Glutamatergic neuron (in vitro differentiated cells): Measurements from ENCODE around the gene MT1X. TPM values are rescaled to one million over a fixed set of nuclear protein-coding genes. Genes with fewer than 3 reads are reported as not detected.

ENCODE experiments used
- DNase-seq: peaks from one replicate; pipeline ENCODE4 v3.0.0; 2022
- H3K27ac Mint-ChIP-seq: one replicate; pipeline ENCODE4 v1.8.0; 2020; ENCODE audit warnings: mild to moderate bottlenecking, mixed read lengths, inconsistent platforms; ENCODE audit not compliant: unreplicated experiment
- H3K27me3 Mint-ChIP-seq: one replicate; pipeline ENCODE4 v1.8.0; 2020; ENCODE audit warnings: mild to moderate bottlenecking, moderate library complexity, mixed read lengths, inconsistent platforms; ENCODE audit not compliant: unreplicated experiment
- H3K36me3 Mint-ChIP-seq: one replicate; pipeline ENCODE4 v1.8.0; 2020; ENCODE audit warnings: mild to moderate bottlenecking, mixed read lengths, inconsistent platforms; ENCODE audit not compliant: unreplicated experiment
- H3K4me1 Mint-ChIP-seq: one replicate; pipeline ENCODE4 v1.8.0; 2020; ENCODE audit warnings: mild to moderate bottlenecking, low read depth, mixed read lengths, inconsistent platforms; ENCODE audit not compliant: unreplicated experiment
- H3K4me3 Mint-ChIP-seq: one replicate; pipeline ENCODE4 v1.8.0; 2020; ENCODE audit warnings: mild to moderate bottlenecking, mixed read lengths, inconsistent platforms; ENCODE audit not compliant: unreplicated experiment
- H3K9me3 Mint-ChIP-seq: one replicate; pipeline ENCODE4 v1.8.0; 2020; ENCODE audit warnings: mild to moderate bottlenecking, moderate library complexity, mixed read lengths, inconsistent platforms; ENCODE audit not compliant: unreplicated experiment
- total RNA-seq: library from RNA; stranded (reverse); fragmentation: NEBNext Ultra II Directional; extraction: Animal tissue kit (Norgen Biotek cat#: 25700); gene quantifications from one replicate; pipeline ENCODE4 v1.2.1, GENCODE V29; 2021; ENCODE audit not compliant: unreplicated experiment
- TF ChIP-seq, protein P1 (sequence below): fragments of 200-600 bp; sonication (generic); IDR thresholded peaks from one replicate; pipeline ENCODE4 v1.5.0; 2021; ENCODE audit not compliant: partially characterized antibody, unreplicated experiment

MT1X gene
- total RNA-seq, 1 donor from 2014 or later = 9.5 TPM

DNA sequence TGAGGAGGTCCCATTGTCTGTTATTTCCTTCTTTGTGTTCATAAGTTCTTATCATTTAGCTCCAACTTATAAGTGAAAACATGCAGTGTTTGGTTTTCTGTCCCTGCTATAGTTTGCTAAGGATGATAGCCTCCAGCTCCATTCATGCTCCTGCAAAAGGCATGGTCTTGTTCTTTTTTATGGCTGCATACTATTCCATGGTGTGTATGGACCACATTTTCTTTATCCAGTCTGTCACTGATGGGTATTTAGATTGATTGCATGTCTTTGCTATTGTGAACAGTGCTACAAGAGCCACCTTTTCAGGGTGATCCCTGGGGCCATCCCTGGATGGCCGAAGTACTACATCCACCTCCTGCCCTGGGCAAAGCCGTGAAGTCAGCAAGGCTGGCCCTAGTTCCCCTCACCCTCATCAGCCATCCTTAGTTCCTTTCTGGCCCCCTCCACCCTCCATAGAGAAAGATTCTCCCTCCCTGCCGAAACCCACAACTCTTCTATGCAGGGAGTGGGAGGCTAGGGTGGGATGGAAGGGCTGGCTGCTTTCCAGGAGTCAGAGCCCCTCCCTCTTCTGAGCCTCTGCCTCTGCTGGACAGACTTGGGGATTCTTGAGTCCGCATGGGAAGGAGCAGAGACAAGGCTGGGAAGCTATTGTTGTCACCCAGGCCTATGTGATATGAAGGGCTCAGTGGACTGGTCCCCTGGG lies 8.3 kb downstream of the MT1X start:
- Mint-ChIP-seq H3K27ac (no peak overlapping the region), H3K27me3 (no peaks in the 10 kb centered on the region), H3K9me3 (peaks cover 10% of the 10 kb centered on the region), H3K4me1 (no peaks in the 10 kb centered on the region), H3K4me3 (no peak overlapping the region), H3K36me3 (peaks cover 12% of the 10 kb centered on the region)
- no peak for DNase-seq
- TF ChIP-seq, protein P1, sequence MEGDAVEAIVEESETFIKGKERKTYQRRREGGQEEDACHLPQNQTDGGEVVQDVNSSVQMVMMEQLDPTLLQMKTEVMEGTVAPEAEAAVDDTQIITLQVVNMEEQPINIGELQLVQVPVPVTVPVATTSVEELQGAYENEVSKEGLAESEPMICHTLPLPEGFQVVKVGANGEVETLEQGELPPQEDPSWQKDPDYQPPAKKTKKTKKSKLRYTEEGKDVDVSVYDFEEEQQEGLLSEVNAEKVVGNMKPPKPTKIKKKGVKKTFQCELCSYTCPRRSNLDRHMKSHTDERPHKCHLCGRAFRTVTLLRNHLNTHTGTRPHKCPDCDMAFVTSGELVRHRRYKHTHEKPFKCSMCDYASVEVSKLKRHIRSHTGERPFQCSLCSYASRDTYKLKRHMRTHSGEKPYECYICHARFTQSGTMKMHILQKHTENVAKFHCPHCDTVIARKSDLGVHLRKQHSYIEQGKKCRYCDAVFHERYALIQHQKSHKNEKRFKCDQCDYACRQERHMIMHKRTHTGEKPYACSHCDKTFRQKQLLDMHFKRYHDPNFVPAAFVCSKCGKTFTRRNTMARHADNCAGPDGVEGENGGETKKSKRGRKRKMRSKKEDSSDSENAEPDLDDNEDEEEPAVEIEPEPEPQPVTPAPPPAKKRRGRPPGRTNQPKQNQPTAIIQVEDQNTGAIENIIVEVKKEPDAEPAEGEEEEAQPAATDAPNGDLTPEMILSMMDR = no peak

DNA sequence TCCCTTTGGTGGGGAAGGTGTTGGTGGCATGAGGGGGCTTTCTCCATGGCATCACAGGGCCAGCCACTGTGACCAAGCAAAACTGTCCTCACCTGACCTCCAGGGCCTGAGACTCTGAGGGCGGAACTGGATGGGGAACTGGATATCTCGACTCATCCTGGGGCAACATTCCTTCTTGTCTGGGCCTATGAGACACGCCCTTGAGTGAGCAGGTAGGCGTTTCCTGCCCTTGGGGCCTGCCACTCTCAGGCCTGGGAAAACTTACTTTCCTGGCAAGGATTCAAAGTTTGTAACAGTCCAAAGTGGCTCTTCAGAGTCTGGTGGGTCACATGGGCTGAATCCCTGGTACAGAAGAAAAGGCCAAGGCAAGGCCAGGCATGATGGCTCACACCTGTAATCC lies 9.6 kb downstream of the MT1X start:
- no peak overlapping the region for H3K4me3 Mint-ChIP-seq
- H3K27ac Mint-ChIP-seq = no peak overlapping the region
- TF ChIP-seq, protein P1 = no peak
- H3K36me3 Mint-ChIP-seq = peaks cover 7% of the 10 kb centered on the region
- H3K27me3 Mint-ChIP-seq = no peaks in the 10 kb centered on the region
- no peak for DNase-seq
- peaks cover 10% of the 10 kb centered on the region for H3K9me3 Mint-ChIP-seq
- no peaks in the 10 kb centered on the region for H3K4me1 Mint-ChIP-seq

DNA sequence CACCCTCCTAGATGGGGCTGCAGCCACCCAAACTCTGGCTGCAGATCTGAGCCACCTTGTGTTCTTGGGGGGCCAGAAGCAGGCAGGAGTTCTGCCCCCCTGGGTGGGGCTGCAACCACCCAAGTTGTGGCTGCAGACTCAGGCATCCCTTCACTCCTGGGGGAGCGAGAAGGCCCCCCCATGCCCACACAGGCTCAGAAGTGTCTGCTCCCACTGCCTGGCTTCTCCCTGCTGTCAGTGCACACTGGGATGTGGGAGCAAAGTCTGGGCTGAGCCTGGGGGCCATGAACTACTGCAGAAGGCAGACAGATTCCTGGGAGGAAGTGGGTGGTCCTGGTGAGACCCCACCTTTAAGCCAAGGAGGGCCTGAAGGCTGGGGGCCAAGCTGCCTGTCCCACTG lies 13.0 kb downstream of the MT1X start:
- no peak overlapping the region for H3K4me3 Mint-ChIP-seq
- H3K36me3 Mint-ChIP-seq = no peaks in the 10 kb centered on the region
- TF ChIP-seq, protein P1 = no peak
- peaks cover 3% of the 10 kb centered on the region for H3K27me3 Mint-ChIP-seq
- H3K9me3 Mint-ChIP-seq = peaks cover 4% of the 10 kb centered on the region
- no peak overlapping the region for H3K27ac Mint-ChIP-seq
- no peaks in the 10 kb centered on the region for H3K4me1 Mint-ChIP-seq
- DNase-seq = no peak

DNA sequence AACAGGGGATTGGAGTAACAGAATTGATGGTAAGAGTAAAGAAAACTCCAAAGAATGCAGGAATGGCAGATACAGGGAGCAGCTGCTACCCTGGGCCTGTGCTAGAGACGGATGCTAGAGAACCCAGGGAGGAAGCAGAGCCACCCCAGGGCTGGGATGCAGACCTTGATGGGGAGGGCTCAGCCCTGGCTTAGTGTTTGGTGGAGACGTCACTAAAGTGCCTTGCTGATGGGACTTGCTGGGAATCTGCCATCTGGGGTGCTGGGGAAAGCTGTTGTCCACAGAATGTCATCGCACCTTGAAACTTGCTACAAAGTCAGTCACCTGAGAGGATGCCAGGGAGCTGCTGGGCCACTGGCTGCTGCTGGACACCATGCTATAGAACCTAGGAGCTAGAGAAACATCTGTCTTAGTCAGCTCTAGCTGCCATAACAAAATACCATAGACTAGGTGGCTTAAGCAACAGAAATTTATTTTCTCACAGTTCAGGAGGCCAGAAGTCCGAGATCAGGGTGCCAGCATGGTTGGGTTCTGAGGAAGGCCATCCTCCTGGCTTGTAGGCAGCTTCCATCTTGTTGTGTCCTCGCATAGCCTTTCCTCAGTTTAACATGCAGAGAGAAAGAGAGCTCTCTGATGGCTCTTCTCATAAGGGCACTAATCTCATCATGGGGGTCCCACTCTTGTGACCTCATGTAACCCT lies 15.3 kb downstream of the MT1X start:
- DNase-seq = no peak
- Mint-ChIP-seq H3K27ac (no peak overlapping the region), H3K36me3 (no peaks in the 10 kb centered on the region), H3K4me3 (no peak overlapping the region), H3K27me3 (peaks cover 3% of the 10 kb centered on the region), H3K9me3 (peaks cover 2% of the 10 kb centered on the region), H3K4me1 (no peaks in the 10 kb centered on the region)
- TF ChIP-seq, protein P1 = no peak

DNA sequence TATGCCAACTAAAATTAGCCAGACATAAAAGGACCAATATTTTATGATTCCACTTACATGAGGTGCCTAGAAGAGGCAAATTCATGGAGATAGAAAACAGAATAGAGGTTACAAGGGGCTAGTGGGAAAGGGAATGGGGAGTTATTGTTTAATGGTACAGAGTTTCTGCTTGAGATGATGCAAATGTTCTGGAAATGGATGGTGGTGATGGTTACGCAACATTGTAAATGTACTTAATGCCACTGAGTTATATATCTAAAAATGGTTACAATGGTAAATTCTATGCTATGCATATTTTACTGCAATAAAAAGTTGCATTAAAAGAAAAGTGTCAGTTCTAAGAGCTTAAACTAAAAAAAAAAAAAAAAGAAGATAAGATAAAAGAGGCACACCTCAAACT lies 17.9 kb downstream of the MT1X start:
- no peaks in the 10 kb centered on the region for H3K4me1 Mint-ChIP-seq
- no peaks in the 10 kb centered on the region for H3K36me3 Mint-ChIP-seq
- H3K4me3 Mint-ChIP-seq = no peak overlapping the region
- H3K27ac Mint-ChIP-seq = no peak overlapping the region
- TF ChIP-seq, protein P1 = no peak
- H3K27me3 Mint-ChIP-seq = peaks cover 3% of the 10 kb centered on the region
- no peaks in the 10 kb centered on the region for H3K9me3 Mint-ChIP-seq
- no peak for DNase-seq
